ENCODE results near the gene SLITRK6. TPM values are rescaled to one million over a fixed set of nuclear protein-coding genes. Genes with fewer than 3 reads are reported as not detected.

The SLITRK6 gene
- total RNA-seq, 2 donors from 2014 or later, result 0.24 TPM; not detected in 1

GRCh38 chr13:85812282-85812681 is 13.1 kb upstream of the SLITRK6 start:
- no peaks in the 10 kb centered on the region for H3K27me3 Mint-ChIP-seq (ENCODE audit: insufficient read depth)
- no peaks in the 10 kb centered on the region for H3K9me3 Mint-ChIP-seq
- no peaks in the 10 kb centered on the region for H3K36me3 Mint-ChIP-seq (ENCODE audit: low read depth)
- WGBS, 2 experiments (ENCODE audit: insufficient coverage in 1 of 2, insufficient read length in 1 of 2), result 92 to 100% methylated on average over 1 of the region's 1 CpG
- H3K27ac Mint-ChIP-seq, result no peak overlapping the region
- no peaks in the 10 kb centered on the region for H3K27me3 ChIP-seq (ENCODE audit: control insufficient read depth, insufficient read depth, low read length, poor library complexity, severe bottlenecking)
- no peak for TF ChIP-seq CTCF (conservative IDR thresholded peaks at IDR 0.05)
- no peaks in the 10 kb centered on the region for H3K4me1 ChIP-seq (ENCODE audit: control insufficient read depth, insufficient read depth, low read length)
- no peak overlapping the region for H3K4me3 ChIP-seq (ENCODE audit: low read length)
- H3K9me3 ChIP-seq (ENCODE audit: control insufficient read depth, low read length), result no peaks in the 10 kb centered on the region
- H3K4me1 Mint-ChIP-seq, result no peaks in the 10 kb centered on the region
- no peaks in the 10 kb centered on the region for H3K36me3 ChIP-seq (ENCODE audit: control insufficient read depth, insufficient read depth, low read length)
- no peak for DNase-seq
- no peak overlapping the region for H3K4me3 Mint-ChIP-seq
- no peak overlapping the region for H3K9ac ChIP-seq (ENCODE audit: extremely low read depth, low read length, poor library complexity, severe bottlenecking)
- H3K27ac ChIP-seq (ENCODE audit: low read depth, low read length), result no peak overlapping the region

GRCh38 chr13:85808811-85809210 is 9.6 kb upstream of the SLITRK6 start:
- Mint-ChIP-seq H3K27ac (no peak overlapping the region), H3K9me3 (no peaks in the 10 kb centered on the region), H3K4me3 (no peak overlapping the region), H3K27me3 (ENCODE audit: insufficient read depth) (no peaks in the 10 kb centered on the region), H3K36me3 (ENCODE audit: low read depth) (no peaks in the 10 kb centered on the region), H3K4me1 (no peaks in the 10 kb centered on the region)
- Histone ChIP-seq H3K9me3 (ENCODE audit: control insufficient read depth, low read length) (no peaks in the 10 kb centered on the region), H3K36me3 (ENCODE audit: control insufficient read depth, insufficient read depth, low read length) (no peaks in the 10 kb centered on the region), H3K9ac (ENCODE audit: extremely low read depth, low read length, poor library complexity, severe bottlenecking) (no peak overlapping the region), H3K27ac (ENCODE audit: low read depth, low read length) (no peak overlapping the region), H3K27me3 (ENCODE audit: control insufficient read depth, insufficient read depth, low read length, poor library complexity, severe bottlenecking) (no peaks in the 10 kb centered on the region), H3K4me1 (ENCODE audit: control insufficient read depth, insufficient read depth, low read length) (no peaks in the 10 kb centered on the region), H3K4me3 (ENCODE audit: low read length) (no peak overlapping the region)
- DNase-seq, result no peak
- 71% methylated on average over 1 of the region's 1 CpG; no CpG with 5 or more reads in 1 of the 2 experiments for WGBS, 2 experiments (ENCODE audit: insufficient coverage in 1 of 2, insufficient read length in 1 of 2)
- no peak for TF ChIP-seq CTCF (conservative IDR thresholded peaks at IDR 0.05)

- no peak overlapping the region for H3K4me3 Mint-ChIP-seq
- 20% methylated on average over 1 of the region's 3 CpGs; no CpG with 5 or more reads in 1 of the 2 experiments for WGBS, 2 experiments (ENCODE audit: insufficient coverage in 1 of 2, insufficient read length in 1 of 2)
Observed at GRCh38 chr13:85806553-85807175, 7.4 kb upstream of the SLITRK6 start.

More at GRCh38 chr13:85806553-85807175, 7.4 kb upstream of the SLITRK6 start:
- no peaks in the 10 kb centered on the region for H3K27me3 ChIP-seq (ENCODE audit: control insufficient read depth, insufficient read depth, low read length, poor library complexity, severe bottlenecking)
- no peak for DNase-seq
- Mint-ChIP-seq H3K4me1 (no peaks in the 10 kb centered on the region), H3K9me3 (no peaks in the 10 kb centered on the region), H3K27me3 (ENCODE audit: insufficient read depth) (no peaks in the 10 kb centered on the region), H3K36me3 (ENCODE audit: low read depth) (no peaks in the 10 kb centered on the region), H3K27ac (no peak overlapping the region)
- no peaks in the 10 kb centered on the region for H3K4me1 ChIP-seq (ENCODE audit: control insufficient read depth, insufficient read depth, low read length)
- no peak overlapping the region for H3K9ac ChIP-seq (ENCODE audit: extremely low read depth, low read length, poor library complexity, severe bottlenecking)
- no peaks in the 10 kb centered on the region for H3K36me3 ChIP-seq (ENCODE audit: control insufficient read depth, insufficient read depth, low read length)
- H3K4me3 ChIP-seq (ENCODE audit: low read length), result no peak overlapping the region
- H3K9me3 ChIP-seq (ENCODE audit: control insufficient read depth, low read length), result no peaks in the 10 kb centered on the region
- TF ChIP-seq CTCF (conservative IDR thresholded peaks at IDR 0.05), result peak; percentile 89
- H3K27ac ChIP-seq (ENCODE audit: low read depth, low read length), result no peak overlapping the region
